Activated CD8-positive, alpha-beta T cell treated with anti-CD3 and anti-CD28 coated beads for 36 hours (primary cell): ENCODE results near the gene CACNA1B. TPM values are rescaled to one million over a fixed set of nuclear protein-coding genes. Genes with fewer than 3 reads are reported as not detected.

Experiments
- ATAC-seq: fragments of 200-7000 bp; cut with Tn5 transposase; one replicate; pipeline ENCODE4 v1.10.0; 2021; ENCODE audit warnings: mild to moderate bottlenecking, moderate library complexity
- CTCF ChIA-PET: fragments of 350-600 bp; sonication (Branson Sonifier 250); formaldehyde crosslinking; loops from one replicate; lab custom pipeline; 2021; ENCODE audit warnings: antibody characterized with exemption; lab: Charles Lee
- POLR2A ChIA-PET: fragments of 350-600 bp; sonication (Branson Sonifier 250); formaldehyde crosslinking; loops from one replicate; lab custom pipeline; 2021; ENCODE audit warnings: antibody characterized with exemption; lab: Charles Lee
- DNase-seq: peaks from one replicate; pipeline ENCODE4 v3.0.0-alpha.2; 2020
- H3K27ac Mint-ChIP-seq: one replicate; pipeline ENCODE4 v1.8.0; 2021; ENCODE audit warnings: mild to moderate bottlenecking, mixed read lengths
- H3K27me3 Mint-ChIP-seq: one replicate; pipeline ENCODE4 v1.8.0; 2021; ENCODE audit warnings: mixed read lengths
- H3K36me3 Mint-ChIP-seq: one replicate; pipeline ENCODE4 v1.8.0; 2021; ENCODE audit warnings: low read depth, mixed read lengths
- H3K4me1 Mint-ChIP-seq: one replicate; pipeline ENCODE4 v1.8.0; 2021; ENCODE audit warnings: low read depth, mixed read lengths
- H3K4me3 Mint-ChIP-seq: one replicate; pipeline ENCODE4 v1.8.0; 2021; ENCODE audit warnings: mild to moderate bottlenecking, moderate library complexity, mixed read lengths
- H3K9me3 Mint-ChIP-seq: one replicate; pipeline ENCODE4 v1.8.0; 2021; ENCODE audit warnings: mixed read lengths
- CTCF ChIP-seq: fragments of 200-600 bp; IDR thresholded peaks from one replicate; pipeline ENCODE4 v1.8.0; 2022; ENCODE audit warnings: antibody characterized with exemption, mild to moderate bottlenecking
- intact Hi-C: fragments of 100-400 bp; cut with micrococcal nuclease; formaldehyde crosslinking; loops from one replicate; pipeline ENCODE4 v1.10.0; 2022
- total RNA-seq, 2 experiments: library from RNA; stranded (reverse); gene quantifications; one replicate each; pipeline ENCODE4 v1.2.3, GENCODE V29; 2021

The CACNA1B gene
- total RNA-seq, 2 experiments from 2014 or later, result not detected

DNA sequence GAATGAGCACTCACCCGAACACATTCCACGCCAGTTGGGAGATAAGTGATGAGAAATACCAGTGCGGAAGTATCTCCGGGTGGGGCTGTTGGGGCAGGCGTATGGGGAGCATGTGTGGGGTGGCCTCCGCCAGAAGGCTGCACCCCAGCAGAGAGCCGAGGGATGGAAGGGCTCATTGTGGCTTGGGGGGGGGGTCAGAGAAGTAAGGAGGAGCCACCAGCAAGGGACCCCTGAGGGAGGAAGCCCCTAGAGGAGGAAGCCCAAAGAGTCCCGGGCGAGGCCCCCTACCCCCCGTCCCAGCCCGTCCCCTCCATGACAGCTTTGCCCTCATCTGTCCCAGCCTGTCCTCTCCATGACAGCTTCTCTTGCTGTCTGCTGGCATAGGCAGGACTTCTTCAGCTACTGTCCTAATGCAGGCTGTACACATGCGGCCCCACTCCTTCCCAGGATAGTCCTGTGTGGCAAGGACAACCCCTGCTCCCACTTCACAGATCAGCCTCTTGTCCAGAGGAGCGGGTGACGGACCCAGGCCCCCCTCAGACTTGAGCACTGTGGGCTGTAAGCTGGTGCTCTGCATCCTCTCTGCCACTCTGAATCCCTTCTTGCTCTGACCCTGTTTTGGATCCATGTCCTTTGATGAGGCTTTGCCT lies 239.6 kb downstream of the CACNA1B start:
- ChIA-PET CTCF (no interaction called here), POLR2A (no interaction called here)
- DNase-seq (no peak), ATAC-seq (no peak)
- no peaks in the 10 kb centered on the region for H3K36me3 Mint-ChIP-seq
- intact Hi-C loops, result no loop called here
- no peak overlapping the region for H3K4me3 Mint-ChIP-seq
- no peak for TF ChIP-seq CTCF
- H3K27me3 Mint-ChIP-seq, result peaks cover 3% of the 10 kb centered on the region
- H3K4me1 Mint-ChIP-seq, result no peaks in the 10 kb centered on the region
- no peak overlapping the region for H3K27ac Mint-ChIP-seq
- H3K9me3 Mint-ChIP-seq, result no peaks in the 10 kb centered on the region

GRCh38 chr9:138117836-138118235 lies 240.3 kb downstream of the CACNA1B start:
- no peak overlapping the region for H3K27ac Mint-ChIP-seq
- ATAC-seq, result no peak
- CTCF ChIA-PET, result no interaction called here

GRCh38 chr9:138118601-138119071 lies 241.1 kb downstream of the CACNA1B start:
- POLR2A ChIA-PET, result no interaction called here
- no peak overlapping the region for H3K27ac Mint-ChIP-seq

More at GRCh38 chr9:138117836-138118235, 240.3 kb downstream of the CACNA1B start:
- Mint-ChIP-seq H3K4me3 (no peak overlapping the region), H3K4me1 (no peaks in the 10 kb centered on the region), H3K9me3 (no peaks in the 10 kb centered on the region), H3K27me3 (peaks cover 3% of the 10 kb centered on the region), H3K36me3 (no peaks in the 10 kb centered on the region)
- DNase-seq, result no peak
- TF ChIP-seq CTCF, result no peak
- POLR2A ChIA-PET, result no interaction called here
- intact Hi-C loops, result no loop called here

GRCh38 chr9:138119202-138120027 lies 241.8 kb downstream of the CACNA1B start:
- intact Hi-C loops, result no loop called here
- ChIA-PET CTCF (no interaction called here), POLR2A (no interaction called here)
- ATAC-seq (no peak), DNase-seq (no peak)
- H3K27me3 Mint-ChIP-seq, result peaks cover 3% of the 10 kb centered on the region
- no peaks in the 10 kb centered on the region for H3K9me3 Mint-ChIP-seq
- no peak for TF ChIP-seq CTCF
- no peak overlapping the region for H3K4me3 Mint-ChIP-seq
- no peak overlapping the region for H3K27ac Mint-ChIP-seq
- H3K36me3 Mint-ChIP-seq, result no peaks in the 10 kb centered on the region
- no peaks in the 10 kb centered on the region for H3K4me1 Mint-ChIP-seq

More at GRCh38 chr9:138118601-138119071, 241.1 kb downstream of the CACNA1B start:
- H3K27me3 Mint-ChIP-seq, result peaks cover 3% of the 10 kb centered on the region
- CTCF ChIA-PET, result no interaction called here
- TF ChIP-seq CTCF, result no peak
- no peaks in the 10 kb centered on the region for H3K4me1 Mint-ChIP-seq
- intact Hi-C loops, result no loop called here
- no peak for DNase-seq
- no peak overlapping the region for H3K4me3 Mint-ChIP-seq
- ATAC-seq, result no peak
- no peaks in the 10 kb centered on the region for H3K36me3 Mint-ChIP-seq
- no peaks in the 10 kb centered on the region for H3K9me3 Mint-ChIP-seq

GRCh38 chr9:138120072-138120471 lies 242.5 kb downstream of the CACNA1B start:
- no peaks in the 10 kb centered on the region for H3K9me3 Mint-ChIP-seq
- H3K27me3 Mint-ChIP-seq, result peaks cover 3% of the 10 kb centered on the region
- H3K36me3 Mint-ChIP-seq, result no peaks in the 10 kb centered on the region
- no peak overlapping the region for H3K4me3 Mint-ChIP-seq
- intact Hi-C loops, result no loop called here
- no peak overlapping the region for H3K27ac Mint-ChIP-seq
- DNase-seq (no peak), ATAC-seq (no peak)
- ChIA-PET CTCF (no interaction called here), POLR2A (no interaction called here)
- no peak for TF ChIP-seq CTCF
- H3K4me1 Mint-ChIP-seq, result no peaks in the 10 kb centered on the region
